GM18511 (cell line): ENCODE data around the gene STIL.
"Not testable (repeated sequence)": the region's sequence is repeated elsewhere in the genome, so short reads cannot be mapped to it uniquely, and the experiment has no call there.

Experiments
- ATAC-seq: cut with Tn5 transposase; IDR thresholded peaks from one replicate; pipeline ENCODE4 v1.9.1; 2021; ENCODE audit warnings: mild to moderate bottlenecking, moderate library complexity; ENCODE audit not compliant: unreplicated experiment

The STIL gene

DNA sequence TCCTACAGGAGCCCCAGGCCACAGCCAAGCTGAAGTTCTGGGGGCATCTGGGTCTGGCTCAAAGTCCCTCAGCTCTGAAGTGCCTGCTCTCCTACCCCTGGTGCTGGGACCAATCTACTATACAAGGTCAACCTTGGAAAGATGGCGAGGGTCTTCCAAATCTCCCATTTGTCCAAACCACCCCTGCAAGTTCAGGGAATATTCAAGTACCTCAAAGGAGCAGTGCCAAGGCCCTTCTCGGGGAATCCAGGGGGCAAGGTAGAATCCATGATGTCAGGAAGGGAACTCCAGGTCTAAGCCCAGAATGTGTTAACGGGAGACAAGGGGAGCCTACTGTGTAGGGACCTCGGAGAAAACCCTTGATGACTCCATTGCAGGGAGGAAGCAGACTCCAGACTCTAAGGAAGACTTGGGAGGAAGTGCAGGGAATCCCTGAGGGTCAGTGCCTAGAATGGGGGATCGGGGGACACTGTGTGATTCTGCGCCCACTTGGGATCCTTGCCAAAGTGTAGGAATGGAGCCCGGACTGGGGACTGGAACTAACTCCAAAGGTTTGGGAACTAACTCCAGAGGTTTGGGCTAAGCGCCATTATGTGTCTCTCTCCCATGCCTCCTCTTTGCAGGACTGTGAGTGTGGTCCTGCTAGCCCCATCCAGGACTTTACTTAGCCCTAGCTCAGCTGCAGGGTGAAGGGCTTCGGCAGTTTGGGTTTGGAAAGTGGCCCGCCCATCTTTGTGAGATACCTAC, 90.6 kb downstream of the STIL start:
- ATAC-seq: no peak

GRCh38 chr1:47222476-47222875, 91.5 kb downstream of the STIL start:
- no peak for ATAC-seq

DNA sequence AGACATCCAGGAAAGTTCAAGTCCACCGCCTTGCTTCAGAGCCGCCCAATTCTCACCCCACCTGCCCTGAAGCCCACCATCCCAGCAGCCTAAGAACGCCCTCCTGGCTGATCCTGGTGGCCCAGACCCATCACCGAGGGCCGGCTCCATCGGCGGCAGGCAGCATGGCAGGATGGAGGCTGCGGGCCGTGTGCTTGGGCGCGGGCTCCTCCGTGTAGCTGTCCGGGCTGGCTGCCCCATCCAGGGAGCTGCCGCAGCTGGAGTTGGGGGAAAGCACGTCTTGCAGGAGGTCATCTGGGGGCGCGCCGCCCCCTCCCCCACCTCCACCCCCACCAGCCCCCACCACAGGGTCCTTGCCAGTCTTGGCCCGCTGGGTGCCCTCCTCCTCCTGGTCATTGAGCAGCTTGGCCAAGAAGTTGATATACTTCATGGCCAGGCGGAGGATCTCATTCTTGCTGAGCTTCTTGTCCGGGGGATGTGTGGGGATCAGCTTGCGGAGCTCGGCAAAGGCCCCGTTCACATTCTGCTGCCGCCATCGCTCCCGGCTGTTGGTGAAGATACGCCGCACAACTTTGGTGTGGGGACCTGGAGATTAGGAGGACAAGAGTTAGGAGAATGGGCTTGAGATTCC, 94.2 kb downstream of the STIL start:
- ATAC-seq: no peak

DNA sequence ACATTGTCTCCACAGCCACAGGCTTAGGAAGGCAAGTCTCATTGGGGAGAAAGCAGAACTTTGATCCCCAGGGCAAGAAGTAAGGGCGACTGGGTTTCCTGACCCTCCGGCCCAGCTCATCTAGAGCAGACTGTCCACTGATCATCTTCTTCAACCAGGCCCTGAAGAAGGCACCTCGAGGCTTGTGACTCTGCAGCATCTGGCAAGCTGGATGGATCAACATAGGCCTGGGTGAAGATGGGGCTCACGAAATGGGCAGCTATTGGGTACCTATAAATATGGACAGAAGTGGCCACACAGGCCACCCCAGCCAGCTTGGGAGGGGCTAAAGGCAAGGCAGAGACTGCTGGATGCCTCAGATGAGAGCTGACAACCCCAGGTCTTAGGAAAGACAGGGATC, 94.9 kb downstream of the STIL start:
- ATAC-seq: no peak

DNA sequence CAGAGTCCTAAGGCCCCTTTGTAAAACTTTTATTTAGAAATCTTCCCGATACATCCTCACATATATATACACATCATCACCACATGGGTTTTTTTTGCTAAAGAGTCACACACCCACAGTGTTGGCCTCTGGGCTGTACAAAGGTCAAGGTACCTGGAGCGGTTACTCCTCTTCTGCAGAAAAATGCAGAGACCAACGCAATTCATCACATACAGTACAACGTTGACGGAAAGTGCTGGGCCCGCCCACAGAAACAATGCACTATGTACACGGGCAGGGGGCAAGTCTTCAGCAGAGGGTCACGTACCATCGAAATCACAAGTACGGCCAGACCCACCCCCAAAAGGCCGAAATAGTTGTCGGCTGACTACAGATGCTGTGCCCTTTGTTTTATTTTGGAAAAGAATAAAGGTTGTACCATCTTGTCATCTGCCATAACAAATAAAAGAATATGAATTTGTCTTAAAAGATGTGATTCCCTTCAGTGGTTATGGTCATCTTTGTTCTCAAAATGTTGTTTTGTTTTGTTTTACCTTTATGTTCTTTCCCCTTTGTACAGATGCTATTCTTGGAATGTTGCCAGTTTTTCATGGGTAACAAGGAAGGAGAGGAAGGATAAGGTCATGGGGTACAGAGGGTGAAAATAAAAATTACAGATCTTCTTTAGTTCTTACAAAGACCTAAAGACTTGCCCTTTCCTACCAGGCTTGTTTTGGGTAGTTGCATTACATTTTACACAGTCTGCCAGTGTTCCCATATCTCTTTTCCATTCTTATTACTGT, 97.5 kb downstream of the STIL start:
- no peak for ATAC-seq

DNA sequence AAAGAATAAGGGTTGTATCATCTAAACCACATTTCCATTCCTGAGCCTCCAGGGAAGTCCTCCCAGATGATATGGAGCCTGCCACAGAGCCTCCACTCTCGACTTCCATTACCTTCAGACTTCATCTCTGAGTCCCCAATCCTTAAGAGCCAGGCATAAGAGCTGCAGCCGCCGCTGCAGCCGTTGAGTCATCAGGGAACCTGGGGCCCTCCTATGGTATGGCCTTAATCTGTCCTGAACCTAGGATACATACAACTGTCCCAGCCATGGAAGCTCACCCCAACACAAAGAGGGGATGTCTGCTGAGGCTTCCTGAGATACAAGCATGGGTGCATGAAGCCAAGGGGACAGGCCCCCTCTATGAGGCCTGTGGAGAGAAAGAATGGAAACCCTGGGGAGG, 98.2 kb downstream of the STIL start:
- ATAC-seq: no peak

DNA sequence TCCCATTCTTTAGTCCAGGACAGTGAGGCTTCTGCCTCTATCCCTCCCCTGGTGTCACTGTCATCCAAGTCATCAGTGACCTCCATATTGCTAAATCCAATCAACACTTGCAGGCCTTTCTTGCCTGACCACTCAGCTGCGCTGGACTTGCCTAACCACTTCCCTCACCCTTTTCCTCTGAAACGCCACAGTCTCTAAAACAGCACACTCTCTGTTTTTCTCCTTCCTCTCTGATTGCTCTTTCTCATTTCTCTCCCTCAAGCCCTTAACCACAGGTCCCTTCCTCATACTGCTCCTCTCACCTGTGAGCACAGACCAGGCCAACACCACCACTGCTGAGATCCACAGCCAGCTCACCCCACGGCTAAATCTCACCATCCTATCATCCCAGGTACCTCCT, 99.4 kb downstream of the STIL start:
- no peak for ATAC-seq

GRCh38 chr1:47213230-47213963, 100.5 kb downstream of the STIL start:
- no peak for ATAC-seq

- no peak for ATAC-seq
Measured at GRCh38 chr1:47212636-47213229, 101.2 kb downstream of the STIL start.

- ATAC-seq: no peak
Measured at GRCh38 chr1:47211796-47212269, 102.1 kb downstream of the STIL start.

GRCh38 chr1:47210666-47211065, 103.3 kb downstream of the STIL start:
- ATAC-seq: no peak

GRCh38 chr1:47209725-47210325, 104.1 kb downstream of the STIL start:
- ATAC-seq: no peak

DNA sequence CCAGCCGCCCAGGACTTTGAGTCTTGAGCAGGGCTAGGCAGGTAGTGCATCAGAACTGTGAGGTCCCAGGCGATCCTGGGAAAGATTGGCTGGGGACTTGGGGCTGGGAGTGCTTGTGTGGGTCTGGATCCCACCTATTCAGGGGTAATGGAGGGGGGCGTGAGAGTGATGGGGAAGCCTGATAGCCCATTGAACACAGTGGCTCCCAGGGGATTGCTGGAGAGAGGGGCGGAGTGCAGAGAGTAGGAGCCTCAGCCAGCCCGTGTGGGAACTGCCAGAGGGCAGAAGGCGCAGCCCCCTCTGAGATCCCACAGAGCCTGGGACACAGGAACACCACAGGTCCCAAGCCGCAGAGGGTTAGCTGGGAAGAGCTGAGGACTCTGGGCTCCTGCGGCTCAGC, 104.9 kb downstream of the STIL start:
- no peak for ATAC-seq

DNA sequence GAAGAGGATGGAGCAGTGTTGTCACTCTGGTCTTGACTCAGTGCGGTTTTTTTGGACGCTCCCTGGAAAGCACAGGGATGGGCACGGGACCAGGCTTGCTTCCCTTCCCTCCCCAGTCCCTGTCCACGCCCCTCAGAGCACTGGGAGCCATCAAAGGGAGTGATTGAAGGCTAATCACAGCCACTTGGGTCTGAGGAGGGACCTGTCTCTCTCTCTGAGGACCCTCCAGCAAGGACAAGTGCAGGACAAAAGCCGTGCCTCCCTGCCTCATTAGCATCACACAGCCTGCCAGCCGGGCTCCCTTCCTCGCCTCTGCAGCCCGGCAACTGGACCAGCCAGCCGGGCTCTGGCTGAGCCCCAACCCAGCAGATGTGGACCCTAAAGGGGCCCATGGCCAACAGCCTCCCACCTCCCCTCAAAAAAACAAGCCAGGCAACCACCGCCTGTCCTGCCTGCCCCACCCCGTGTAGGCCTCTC, 105.5 kb downstream of the STIL start:
- no peak for ATAC-seq

GRCh38 chr1:47207803-47208373, 106.1 kb downstream of the STIL start:
- ATAC-seq: no peak

- no peak for ATAC-seq
Measured at GRCh38 chr1:47205918-47206317, 108.0 kb downstream of the STIL start.

GRCh38 chr1:47203504-47203903, 110.4 kb downstream of the STIL start:
- not testable (repeated sequence) for ATAC-seq

GRCh38 chr1:47201179-47201578, 112.8 kb downstream of the STIL start:
- no peak for ATAC-seq
